Measurements from ENCODE around the gene ERG. TPM values are rescaled to one million over a fixed set of nuclear protein-coding genes. Genes with fewer than 3 reads are reported as not detected.

The ERG gene
- polyA plus RNA-seq, 1 donor from 2014 or later, result not detected

DNA sequence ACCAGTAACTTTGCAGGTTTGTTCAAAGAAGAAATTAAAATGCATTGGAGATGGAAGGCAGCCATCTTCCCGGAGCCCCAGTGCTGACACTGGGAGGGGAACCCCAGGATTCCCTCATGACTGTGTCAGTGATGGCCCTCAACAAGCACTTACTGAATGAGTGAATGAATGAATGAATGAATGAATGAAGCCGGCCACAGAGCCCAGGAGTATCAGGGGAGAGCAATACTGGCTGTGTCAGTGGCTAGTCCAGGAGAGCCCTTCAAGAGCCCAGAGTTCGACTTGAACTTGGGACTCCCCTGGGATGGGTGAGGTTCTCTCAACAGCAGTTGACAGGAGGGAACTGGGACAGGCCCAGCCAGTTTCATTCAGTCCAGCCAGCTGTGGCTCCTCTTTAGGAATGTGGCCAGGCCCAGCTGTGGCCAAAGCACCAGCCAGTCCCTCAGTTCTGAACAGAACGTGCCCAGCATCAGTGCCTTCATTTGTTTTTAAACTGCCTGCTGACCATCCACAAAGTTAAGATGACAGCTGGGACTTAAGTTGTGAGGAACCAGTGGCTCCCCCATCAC is 9.2 kb upstream of the ERG start:
- Histone ChIP-seq H3K79me2 (replicated peaks; ENCODE audit: insufficient read depth, low read length) (no peaks in the 10 kb centered on the region), H3K9ac (ENCODE audit: low read length) (no peak overlapping the region), H3K9me2 (ENCODE audit: insufficient read depth, low read length) (no peaks in the 10 kb centered on the region), H4K20me1 (ENCODE audit: insufficient read depth) (no peaks in the 10 kb centered on the region), H3K36me3 (ENCODE audit: insufficient read depth, low read length) (no peaks in the 10 kb centered on the region), H3K4me3 (ENCODE audit: low read length) (no peak overlapping the region), H3K27me3 (ENCODE audit: insufficient read depth, low read depth, low read length) (no peaks in the 10 kb centered on the region), H3F3A (ENCODE audit: insufficient read depth, low read length, poor library complexity, severe bottlenecking) (peaks cover 3% of the 10 kb centered on the region), H2AFZ (ENCODE audit: low read depth, low read length) (no peak overlapping the region), H3K27ac (ENCODE audit: low read length) (no peak overlapping the region), H3K9me3 (ENCODE audit: low read length) (no peaks in the 10 kb centered on the region), H3K4me2 (ENCODE audit: low read length) (no peak overlapping the region)
- TF ChIP-seq EZH2 (IDR thresholded peaks at IDR 0.05; ENCODE audit: borderline replicate concordance, insufficient read depth, low read length, poor library complexity, severe bottlenecking), result no peak
- TF ChIP-seq RAD21 (conservative IDR thresholded peaks at IDR 0.05), result no peak
- no peak for TF ChIP-seq EP300 (conservative IDR thresholded peaks at IDR 0.05; ENCODE audit: poor library complexity, severe bottlenecking)
- no peak for TF ChIP-seq REST (IDR thresholded peaks at IDR 0.05; ENCODE audit: borderline replicate concordance)
- no peak for TF ChIP-seq TAF1 (IDR thresholded peaks at IDR 0.05; ENCODE audit: low read depth)
- TF ChIP-seq POLR2AphosphoS5 (IDR thresholded peaks at IDR 0.05), result no peak
- no peak for TF ChIP-seq CTCF (IDR thresholded peaks at IDR 0.05; ENCODE audit: poor library complexity, severe bottlenecking)
- no peak for TF ChIP-seq MXI1 (conservative IDR thresholded peaks at IDR 0.05; ENCODE audit: poor library complexity, severe bottlenecking)
- TF ChIP-seq SMC3 (conservative IDR thresholded peaks at IDR 0.05; ENCODE audit: poor library complexity), result no peak

DNA sequence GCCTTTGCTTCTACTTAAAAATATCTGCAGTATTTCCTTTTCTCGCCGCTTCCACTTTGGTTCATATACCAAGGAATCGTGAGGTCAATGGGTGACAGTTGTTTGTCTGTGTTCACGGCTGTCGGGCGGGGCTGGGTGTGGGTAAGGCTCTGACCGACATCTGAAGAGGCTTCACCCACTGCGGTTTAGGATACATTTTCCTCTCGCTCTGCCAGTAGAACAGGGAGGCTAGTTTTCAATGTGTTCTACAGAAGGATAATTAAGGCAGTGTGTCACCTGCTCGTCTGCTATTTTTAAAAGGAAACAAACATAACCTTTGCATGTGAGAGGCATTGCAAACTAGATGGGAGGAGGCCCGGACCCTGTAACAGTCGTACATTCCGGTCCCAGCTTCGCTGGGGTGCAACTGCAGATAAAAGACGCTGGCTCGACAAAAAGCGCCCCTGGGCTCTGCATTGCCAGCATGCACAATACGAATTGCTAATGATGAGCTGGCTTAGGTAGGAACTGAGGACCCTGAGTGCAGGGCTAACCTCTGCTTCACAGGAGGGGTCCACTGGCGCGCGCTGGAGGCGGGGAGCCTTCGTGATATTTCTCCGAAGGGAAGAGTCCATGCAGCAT is 8.5 kb upstream of the ERG start:
- Histone ChIP-seq H3K79me2 (replicated peaks; ENCODE audit: insufficient read depth, low read length) (no peaks in the 10 kb centered on the region), H3K36me3 (ENCODE audit: insufficient read depth, low read length) (no peaks in the 10 kb centered on the region), H2AFZ (ENCODE audit: low read depth, low read length) (no peak overlapping the region), H3K27ac (ENCODE audit: low read length) (no peak overlapping the region), H3K27me3 (ENCODE audit: insufficient read depth, low read depth, low read length) (no peaks in the 10 kb centered on the region), H4K20me1 (ENCODE audit: insufficient read depth) (no peaks in the 10 kb centered on the region), H3K4me2 (ENCODE audit: low read length) (no peak overlapping the region), H3K9ac (ENCODE audit: low read length) (no peak overlapping the region), H3K9me2 (ENCODE audit: insufficient read depth, low read length) (no peaks in the 10 kb centered on the region), H3K9me3 (ENCODE audit: low read length) (no peaks in the 10 kb centered on the region), H3K4me3 (ENCODE audit: low read length) (no peak overlapping the region), H3F3A (ENCODE audit: insufficient read depth, low read length, poor library complexity, severe bottlenecking) (peaks cover 3% of the 10 kb centered on the region)
- TF ChIP-seq CTCF (IDR thresholded peaks at IDR 0.05; ENCODE audit: poor library complexity, severe bottlenecking) (no peak), MXI1 (conservative IDR thresholded peaks at IDR 0.05; ENCODE audit: poor library complexity, severe bottlenecking) (no peak), TAF1 (IDR thresholded peaks at IDR 0.05; ENCODE audit: low read depth) (no peak), EP300 (conservative IDR thresholded peaks at IDR 0.05; ENCODE audit: poor library complexity, severe bottlenecking) (no peak), POLR2AphosphoS5 (IDR thresholded peaks at IDR 0.05) (no peak), REST (IDR thresholded peaks at IDR 0.05; ENCODE audit: borderline replicate concordance) (no peak), EZH2 (IDR thresholded peaks at IDR 0.05; ENCODE audit: borderline replicate concordance, insufficient read depth, low read length, poor library complexity, severe bottlenecking) (no peak), RAD21 (conservative IDR thresholded peaks at IDR 0.05) (no peak), SMC3 (conservative IDR thresholded peaks at IDR 0.05; ENCODE audit: poor library complexity) (no peak)
